NCI-H748 treated with DMSO at 0.1 percent for 48 hours (cell line): Measurements from ENCODE around the gene KIN.
"Not testable (repeated sequence)": the region's sequence is repeated elsewhere in the genome, so short reads cannot be mapped to it uniquely, and the experiment has no call there.

Experiments
- DNase-seq: peaks from one replicate; lab custom pipeline; 2025; lab: John Stamatoyannopoulos, UW

The KIN gene

GRCh38 chr10:7722927-7723529 is 64.8 kb downstream of the KIN start:
- DNase-seq: no peak

- no peak for DNase-seq
These were observed 67.3 kb downstream of the KIN start for GRCh38 chr10:7720478-7720877.

GRCh38 chr10:7718685-7719084 is 69.1 kb downstream of the KIN start:
- DNase-seq: no peak

DNA sequence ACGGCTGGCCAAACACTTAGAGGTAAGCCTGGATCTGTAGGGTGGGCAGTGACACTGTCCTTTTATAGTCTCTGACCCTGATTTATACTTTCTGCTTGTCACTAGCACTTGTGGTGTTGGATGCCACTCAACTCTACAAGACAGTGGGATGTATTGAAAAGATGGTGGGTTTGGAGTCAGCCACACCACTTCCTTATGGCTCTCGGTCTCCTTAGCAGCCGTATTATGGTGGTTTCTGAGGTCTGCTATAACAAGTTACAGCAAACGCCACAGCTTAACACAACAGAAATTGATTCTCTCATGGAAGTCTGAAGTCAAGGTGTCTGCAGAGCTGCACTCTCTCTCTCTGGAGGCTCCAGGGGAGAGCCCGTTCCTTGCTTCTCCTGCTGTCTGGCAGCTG is 70.0 kb downstream of the KIN start:
- DNase-seq: no peak

DNA sequence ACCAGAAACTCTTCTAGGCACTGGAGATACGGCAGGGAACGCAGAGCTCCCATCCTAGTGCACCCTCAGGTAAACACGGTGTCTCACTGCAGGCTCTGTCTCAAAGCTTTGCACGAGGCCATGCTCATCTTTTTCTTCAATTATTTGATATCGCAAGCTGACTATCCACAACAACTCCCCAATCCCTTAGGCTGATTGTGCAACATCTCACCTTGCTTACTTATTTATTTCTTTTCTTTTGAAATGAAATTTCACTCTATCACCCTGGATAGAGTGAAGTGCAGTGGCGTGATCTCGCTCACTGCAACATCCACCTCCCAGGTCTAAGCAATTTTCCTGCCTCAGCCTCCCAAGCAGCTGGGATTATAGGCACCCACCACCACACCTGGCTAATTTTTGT is 72.3 kb downstream of the KIN start:
- DNase-seq: no peak

DNA sequence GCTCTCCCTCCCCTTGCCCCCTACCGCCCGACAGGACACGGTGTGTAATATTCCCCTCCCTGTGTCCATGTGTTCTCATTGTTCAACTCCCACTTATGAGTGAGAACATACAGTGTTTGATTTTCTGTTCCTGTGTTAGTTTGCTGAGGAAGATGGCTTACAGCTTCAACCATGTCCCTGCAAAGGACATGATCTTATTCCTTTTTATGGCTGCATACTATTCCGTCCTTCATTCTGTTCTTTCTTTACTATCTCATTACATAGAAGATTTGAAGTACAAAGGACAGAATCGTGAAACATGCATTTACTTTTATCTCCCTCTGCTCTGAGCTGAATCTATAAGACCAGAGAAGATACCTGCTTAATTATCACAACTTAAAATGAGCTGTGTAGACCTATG is 76.7 kb downstream of the KIN start:
- DNase-seq: not testable (repeated sequence)

- no peak for DNase-seq
These were observed 77.3 kb downstream of the KIN start for GRCh38 chr10:7710446-7710845.

- no peak for DNase-seq
These were observed 79.0 kb downstream of the KIN start for GRCh38 chr10:7708832-7709231.

DNA sequence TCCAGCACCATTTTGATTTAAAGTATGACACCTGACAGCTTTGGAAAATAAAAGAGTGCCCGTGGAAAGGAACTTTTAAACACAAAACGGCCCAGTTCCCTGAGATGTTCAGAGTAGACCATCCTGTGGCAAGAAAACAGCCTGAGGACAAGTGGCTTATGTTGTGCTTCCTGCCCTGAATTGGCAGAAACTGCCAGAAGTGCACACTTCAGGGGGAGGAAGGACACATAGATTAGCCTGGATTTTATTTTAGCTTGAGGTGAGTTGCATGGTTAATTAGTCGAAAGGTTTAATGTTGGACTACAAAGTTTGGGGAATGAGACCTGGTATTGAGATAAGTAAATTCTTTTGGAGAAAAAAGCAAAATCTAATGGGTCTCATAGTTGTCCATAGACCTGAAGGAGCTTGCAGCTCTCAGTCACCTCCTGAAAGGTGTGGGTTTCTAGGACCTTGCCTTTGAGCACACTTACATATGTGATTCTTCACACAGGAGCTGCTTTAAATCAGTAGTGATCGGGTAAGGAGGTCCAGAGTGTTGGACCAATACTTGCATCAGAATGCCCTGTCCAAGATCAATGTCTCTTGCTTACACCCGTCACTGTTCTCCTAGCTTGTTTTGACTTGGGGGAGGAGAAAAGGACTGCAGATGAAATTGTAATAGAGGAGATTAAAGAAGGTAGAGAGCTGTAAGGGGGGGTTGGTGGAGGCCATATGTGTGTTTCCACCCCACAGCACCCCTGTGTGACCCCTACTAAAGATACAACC is 79.8 kb downstream of the KIN start:
- no peak for DNase-seq

DNA sequence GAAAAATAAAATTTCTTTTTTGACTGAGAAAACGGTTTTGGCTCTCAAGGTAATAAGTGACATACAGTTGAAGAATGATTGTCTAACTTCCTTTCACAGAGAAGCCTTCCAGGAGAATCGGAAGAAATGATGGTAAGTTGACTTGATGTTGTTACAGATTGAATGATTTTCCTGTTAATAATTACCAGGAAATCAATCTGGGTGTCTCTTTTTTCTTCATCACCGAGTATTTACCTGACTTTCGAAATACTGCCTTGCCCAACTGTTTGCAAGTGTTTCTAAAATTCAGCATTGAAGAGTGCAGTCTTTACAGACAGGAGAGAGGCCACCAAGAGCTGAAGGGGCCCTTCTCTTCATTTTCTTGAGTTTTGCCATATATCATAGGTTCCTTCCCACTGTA is 80.7 kb downstream of the KIN start:
- DNase-seq: no peak

GRCh38 chr10:7706534-7707073 is 81.2 kb downstream of the KIN start:
- no peak for DNase-seq

DNA sequence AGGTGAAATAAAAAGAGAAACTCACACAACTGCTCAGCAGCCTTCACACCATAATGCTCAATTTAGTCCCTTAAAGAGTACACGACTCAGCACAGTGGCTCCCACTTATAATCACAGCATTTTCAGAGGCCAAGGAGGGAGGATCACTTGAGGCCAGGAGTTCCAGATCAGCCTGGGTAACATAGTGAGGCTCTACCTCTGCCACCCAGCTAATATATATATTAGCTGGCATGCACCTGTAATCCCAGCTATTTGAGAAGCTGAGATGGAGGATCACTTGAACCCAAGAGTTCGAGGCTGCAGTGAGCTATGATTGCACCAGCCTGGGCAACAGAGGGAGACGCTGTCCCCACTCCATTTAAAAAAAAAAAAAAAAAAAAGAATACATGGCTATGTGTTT is 82.5 kb downstream of the KIN start:
- DNase-seq: no peak

- no peak for DNase-seq
These were observed 83.4 kb downstream of the KIN start for GRCh38 chr10:7704071-7705016.

- no peak for DNase-seq
These were observed 84.7 kb downstream of the KIN start, which contains the start of gene ITIH2 for GRCh38 chr10:7703140-7703539. Gene ITIH2 (plus strand): TSS chr10:7703316. CDS start chr10:7703435, 119 bp downstream.

DNA sequence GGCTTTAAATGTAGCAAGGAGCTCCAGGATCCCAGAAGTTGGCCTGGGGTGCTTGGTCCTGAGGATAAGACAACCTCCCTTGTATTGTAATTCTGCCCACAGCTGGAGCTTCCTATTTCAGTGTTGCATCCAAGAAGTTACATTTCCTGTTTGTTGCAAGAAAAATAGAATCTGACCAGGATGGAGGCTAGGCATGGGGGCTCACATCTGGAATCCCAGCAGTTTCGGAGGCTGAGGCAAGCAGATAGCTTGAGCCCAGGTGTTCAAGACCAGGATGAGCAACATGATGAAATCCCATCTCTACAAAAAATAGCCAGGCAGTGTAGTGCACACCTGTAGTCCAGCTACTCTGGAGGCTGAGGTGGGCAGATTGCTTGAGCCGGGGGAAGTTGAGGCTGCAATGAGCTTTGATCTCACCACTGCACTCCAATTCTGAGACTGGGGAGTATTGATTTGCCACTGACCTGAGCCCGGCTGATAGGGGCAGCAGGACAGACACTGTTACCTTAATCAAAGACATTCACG is 85.4 kb downstream of the KIN start:
- DNase-seq: no peak

DNA sequence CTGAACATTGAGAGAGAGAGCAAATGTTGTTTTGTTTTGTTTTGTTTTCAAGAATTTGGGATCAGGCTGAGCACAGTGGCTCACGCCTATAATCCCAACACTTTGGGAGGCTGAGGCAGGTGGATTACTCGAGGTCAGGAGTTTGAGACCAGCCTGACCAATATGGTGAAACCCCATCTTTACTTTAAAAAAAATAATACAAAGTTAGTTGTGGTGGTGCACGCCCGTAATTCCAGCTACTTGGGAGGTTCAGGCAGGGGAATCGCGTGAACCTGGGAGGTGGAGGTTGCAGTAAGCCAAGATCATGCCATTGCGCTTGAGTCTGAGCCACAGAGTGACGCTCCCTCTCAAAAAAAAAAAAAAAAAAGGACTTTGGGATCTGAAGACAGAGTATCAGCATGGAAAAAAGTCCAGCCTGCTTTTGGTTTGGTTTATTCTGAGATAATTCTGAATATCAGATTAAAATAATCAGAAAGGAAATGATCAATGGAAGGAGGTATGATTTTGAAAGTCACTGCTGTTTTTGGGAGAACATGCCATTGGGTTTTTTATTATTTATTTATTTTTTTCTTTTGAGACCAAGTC is 86.5 kb downstream of the KIN start:
- no peak for DNase-seq
